Right lung (tissue), 5 donors: ENCODE results near the gene SCAMP2. TPM values are rescaled to one million over a fixed set of nuclear protein-coding genes. Genes with fewer than 3 reads are reported as not detected.

Experiments used
- DNase-seq, 2 donors: peaks; one replicate each; pipeline ENCODE4 v3.0.0-alpha.2; 2013
- polyA plus RNA-seq, 5 donors: library from polyadenylated mRNA; unstranded; fragments of 120-200 nt; gene quantifications; one replicate each; pipeline versions ENCODE4 v1.2.1 to v1.2.3, GENCODE V29; 2013; ENCODE audit warnings: inconsistent platforms in 1 of 5, low replicate concordance in 1 of 5; ENCODE audit not compliant: insufficient read length in 5 of 5, insufficient read depth in 1 of 5

SCAMP2 gene
- polyA plus RNA-seq, 5 donors = 41.9 to 64.1 (median 48.2) TPM

- no peak for DNase-seq
These were observed 33.4 kb downstream of the SCAMP2 start for GRCh38 chr15:74839526-74840395.

GRCh38 chr15:74838746-74839525 is 34.2 kb downstream of the SCAMP2 start:
- DNase-seq = no peak

DNA sequence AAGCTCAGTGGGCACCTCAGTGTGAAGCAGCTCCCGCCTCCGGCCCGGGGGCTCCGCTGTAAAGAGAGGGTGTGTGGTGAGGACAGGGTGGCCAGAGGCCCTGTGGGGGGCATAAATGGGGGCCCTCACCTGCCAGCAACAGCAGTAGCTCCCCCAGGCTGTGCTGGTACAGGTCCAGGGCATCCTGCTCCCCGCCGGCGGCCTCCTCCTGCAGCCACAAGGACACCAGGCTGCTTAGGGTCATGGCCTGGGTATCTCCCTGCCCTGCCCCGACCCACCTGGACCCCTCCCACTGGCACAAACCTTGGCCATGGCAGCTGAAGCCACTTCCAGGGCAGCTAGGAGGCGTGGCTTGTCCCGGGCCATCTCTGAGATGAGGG is 35.0 kb downstream of the SCAMP2 start:
- no peak for DNase-seq

- DNase-seq = no peak
These were observed 35.6 kb downstream of the SCAMP2 start for GRCh38 chr15:74837482-74838136.

DNA sequence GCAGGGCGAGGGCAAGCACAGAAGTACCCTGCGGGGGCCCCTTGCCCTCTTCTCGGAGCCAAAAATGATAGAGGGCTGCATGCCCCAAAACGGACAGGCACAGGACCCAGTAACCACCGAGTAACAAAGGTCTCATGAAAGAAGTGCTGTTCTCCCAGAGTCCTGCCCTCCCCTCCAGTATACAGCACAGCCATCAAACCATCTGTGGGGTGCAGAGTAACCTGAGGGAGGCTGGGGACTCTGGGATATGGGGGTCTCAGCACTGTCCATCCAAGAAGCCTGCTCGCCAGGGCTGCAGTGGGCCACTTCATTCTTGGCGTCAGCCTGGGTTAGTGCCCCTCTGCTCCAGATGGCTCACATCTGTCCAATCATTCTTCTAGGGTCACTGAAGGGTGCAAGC is 36.3 kb downstream of the SCAMP2 start:
- DNase-seq = no peak

DNA sequence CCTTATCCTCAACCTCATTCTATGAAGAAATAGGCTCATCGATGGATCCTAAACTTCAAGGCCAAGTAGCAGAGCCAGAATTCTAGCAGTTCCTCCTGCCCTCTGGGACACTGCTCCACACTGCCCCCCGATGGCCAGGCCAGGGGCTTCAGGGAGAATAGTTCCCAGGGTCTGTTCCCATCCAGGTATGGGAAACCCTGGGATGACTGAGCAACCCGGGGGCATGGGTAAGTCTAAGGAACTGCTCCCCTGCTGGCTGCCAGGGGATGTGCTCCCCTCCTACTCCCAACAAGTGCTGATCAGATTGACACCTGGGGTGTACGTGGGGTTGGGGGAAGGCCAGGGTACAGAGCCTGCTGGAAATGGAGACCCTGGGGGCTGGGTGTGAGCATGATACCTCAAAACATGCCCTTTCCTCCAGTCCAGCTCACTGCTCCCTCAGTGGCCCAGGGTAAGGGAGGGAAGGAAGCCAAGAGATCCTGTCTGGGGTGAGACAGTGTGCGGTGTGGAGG is 37.8 kb downstream of the SCAMP2 start:
- no peak for DNase-seq

DNA sequence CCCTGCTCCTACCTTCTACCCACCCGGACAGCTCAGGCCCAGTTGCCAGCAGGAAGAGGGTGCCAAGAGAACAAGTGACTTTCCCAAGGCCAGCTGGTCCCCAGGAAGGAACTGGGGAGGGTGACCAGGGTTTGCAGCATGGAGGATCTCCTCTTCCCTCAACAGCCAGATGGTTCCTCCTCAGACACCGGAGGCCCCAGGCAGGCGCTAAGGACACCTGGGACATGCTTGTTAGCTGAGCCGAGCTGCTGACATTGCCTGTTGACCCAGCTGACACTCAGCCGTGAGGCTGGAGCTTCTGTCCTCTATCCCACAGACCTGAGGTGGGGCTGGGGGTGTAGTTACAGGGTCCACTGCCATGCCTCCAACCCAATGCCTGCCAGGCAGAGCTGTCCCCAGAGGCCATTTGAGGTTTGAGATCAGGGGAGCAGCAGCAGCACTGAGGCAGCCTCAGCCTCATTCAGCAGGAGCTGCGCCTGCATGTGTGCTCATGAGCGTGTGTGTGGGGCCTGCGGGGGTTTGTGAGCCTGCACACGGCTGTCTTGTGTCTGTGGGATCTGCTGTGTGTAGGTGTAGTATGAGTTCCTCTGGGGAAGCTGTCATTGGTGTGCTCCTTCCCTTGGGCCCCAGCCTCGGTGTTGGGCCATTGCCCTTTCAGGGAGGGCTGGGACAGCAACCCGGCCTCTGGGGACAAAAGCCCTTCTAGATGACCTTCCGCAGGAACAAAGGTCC is 39.6 kb downstream of the SCAMP2 start:
- DNase-seq = no peak

DNA sequence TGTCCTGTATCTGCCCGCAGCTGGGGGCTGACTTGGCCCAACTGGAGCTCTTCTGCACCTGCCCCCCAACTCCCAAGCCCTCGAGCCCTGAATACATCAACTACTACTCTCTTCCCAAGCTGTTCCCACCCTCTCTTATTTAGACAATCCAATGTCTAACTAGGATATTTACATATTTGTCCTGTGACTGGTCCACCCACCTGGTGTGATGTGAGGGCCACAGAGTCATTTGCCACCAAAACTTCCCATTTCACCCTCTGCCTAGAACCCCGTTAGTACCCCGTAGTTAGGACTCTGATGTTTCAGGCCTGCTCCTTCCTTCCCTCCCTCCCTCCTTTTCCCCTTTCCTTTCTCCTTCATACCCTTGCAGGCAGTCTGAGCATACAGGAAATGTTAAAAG is 40.3 kb downstream of the SCAMP2 start:
- no peak for DNase-seq

- no peak for DNase-seq
These were observed 41.2 kb downstream of the SCAMP2 start for GRCh38 chr15:74831813-74832495.

GRCh38 chr15:74830868-74831267 is 42.3 kb downstream of the SCAMP2 start:
- DNase-seq = no peak

- no peak for DNase-seq
These were observed 43.2 kb downstream of the SCAMP2 start for GRCh38 chr15:74829991-74830390.

DNA sequence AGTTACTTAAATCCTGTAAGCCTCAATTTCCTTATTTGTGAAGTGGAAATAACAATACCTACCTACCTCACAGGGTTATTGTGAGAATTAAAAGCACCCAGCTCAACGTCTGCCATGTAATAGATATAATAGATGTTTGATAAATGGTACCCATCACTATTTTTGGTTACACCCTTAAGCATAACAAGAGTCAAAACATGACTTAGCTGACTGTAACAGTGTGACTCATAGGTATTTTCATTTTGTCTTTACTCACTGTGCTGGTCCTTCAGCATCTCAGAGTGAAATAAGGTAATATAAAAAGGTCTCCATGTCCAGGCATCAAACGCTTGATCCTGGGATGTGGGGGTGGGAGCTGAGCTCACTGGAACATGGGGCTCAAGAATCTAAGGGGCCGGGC is 43.7 kb downstream of the SCAMP2 start:
- DNase-seq = no peak

GRCh38 chr15:74828835-74829234 is 44.3 kb downstream of the SCAMP2 start:
- no peak for DNase-seq

GRCh38 chr15:74827614-74828013 is 45.6 kb downstream of the SCAMP2 start:
- DNase-seq = no peak

DNA sequence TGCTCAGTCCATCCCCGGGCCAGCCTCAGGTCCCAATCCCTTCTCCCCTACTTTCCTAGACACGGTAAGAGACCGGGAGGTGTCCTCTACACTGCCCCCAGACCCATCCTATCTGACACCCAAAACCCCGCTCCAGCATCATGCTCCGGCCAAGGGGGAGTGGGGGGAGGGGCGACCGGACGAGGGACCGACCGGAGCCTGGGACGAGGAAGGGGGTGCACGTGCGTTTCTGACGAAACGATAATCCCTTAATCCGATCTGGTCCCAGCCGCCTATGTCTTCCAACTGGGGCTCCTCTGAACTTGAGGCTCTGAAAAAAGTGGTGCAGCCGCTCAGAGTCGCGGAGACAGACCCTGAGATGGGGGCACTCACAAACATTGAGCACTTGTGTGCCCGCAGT is 46.2 kb downstream of the SCAMP2 start:
- DNase-seq = no peak

- DNase-seq = no peak
These were observed 46.8 kb downstream of the SCAMP2 start, which contains the start of gene CPLX3 for GRCh38 chr15:74826364-74826819. Gene CPLX3 (plus strand): TSS chr15:74826627. CDS start chr15:74826704, 77 bp downstream.

- DNase-seq = no peak
These were observed 47.3 kb downstream of the SCAMP2 start for GRCh38 chr15:74825866-74826265.

DNA sequence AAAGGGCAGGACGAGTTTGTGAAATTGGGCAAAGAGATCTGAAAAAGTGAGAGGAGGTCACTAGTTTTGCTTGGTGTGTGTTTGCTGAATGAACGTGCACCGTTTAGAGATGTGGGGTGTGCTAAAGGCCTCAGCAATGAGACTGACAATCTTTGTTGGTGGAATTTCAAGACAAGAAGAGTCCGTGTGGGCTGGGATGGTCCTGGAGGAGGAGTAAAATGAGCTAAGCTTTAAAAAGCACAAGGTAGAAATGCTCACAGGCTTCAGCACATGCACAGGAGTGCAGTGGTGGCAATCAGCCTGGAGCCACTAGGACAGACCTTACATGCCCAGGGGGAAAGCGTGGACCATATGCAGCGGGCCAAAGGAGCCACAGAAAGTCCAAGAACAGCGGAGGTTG is 48.2 kb downstream of the SCAMP2 start:
- no peak for DNase-seq

- no peak for DNase-seq
These were observed 49.8 kb downstream of the SCAMP2 start for GRCh38 chr15:74823324-74823723.

DNA sequence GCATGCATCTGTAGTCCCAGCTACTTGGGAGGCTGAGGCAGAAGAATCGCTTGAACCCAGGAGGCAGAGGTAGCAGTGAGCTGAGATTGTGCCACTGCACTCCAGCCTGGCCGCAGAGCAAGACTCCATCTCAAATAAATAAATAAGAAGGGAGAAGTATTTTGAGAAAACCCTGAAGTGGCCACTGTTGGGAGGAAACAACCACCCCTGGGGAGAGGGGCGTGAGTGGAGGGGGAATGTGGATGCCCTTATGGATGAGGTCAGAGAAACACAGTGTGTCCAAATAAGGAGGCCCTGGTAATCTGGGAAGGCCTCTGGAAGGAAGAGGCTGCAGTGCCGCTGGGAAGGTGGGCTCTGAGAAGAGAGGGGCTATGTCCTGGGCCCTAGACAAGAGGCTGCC is 50.9 kb downstream of the SCAMP2 start:
- DNase-seq = no peak

GRCh38 chr15:74821790-74822158 is 51.4 kb downstream of the SCAMP2 start:
- no peak for DNase-seq
